HFF-Myc (cell line): ENCODE results near the gene TXNDC12.

Experiments
- DNase-seq: peaks from one replicate; pipeline ENCODE4 v3.0.0-alpha.2; 2011; ENCODE audit warnings: low read depth; ENCODE audit errors: extremely low read depth
- H3K4me3 ChIP-seq: replicated peaks from 2 replicates; pipeline ENCODE4 v1.5.1; 2011; ENCODE audit warnings: low read depth, mild to moderate bottlenecking, control low read depth, low read length
- CTCF ChIP-seq: IDR thresholded peaks from 2 replicates; pipeline ENCODE4 v1.5.1; 2012; ENCODE audit warnings: mild to moderate bottlenecking, low read depth, low read length, control low read depth; ENCODE audit errors: missing control alignments

The TXNDC12 gene

DNA sequence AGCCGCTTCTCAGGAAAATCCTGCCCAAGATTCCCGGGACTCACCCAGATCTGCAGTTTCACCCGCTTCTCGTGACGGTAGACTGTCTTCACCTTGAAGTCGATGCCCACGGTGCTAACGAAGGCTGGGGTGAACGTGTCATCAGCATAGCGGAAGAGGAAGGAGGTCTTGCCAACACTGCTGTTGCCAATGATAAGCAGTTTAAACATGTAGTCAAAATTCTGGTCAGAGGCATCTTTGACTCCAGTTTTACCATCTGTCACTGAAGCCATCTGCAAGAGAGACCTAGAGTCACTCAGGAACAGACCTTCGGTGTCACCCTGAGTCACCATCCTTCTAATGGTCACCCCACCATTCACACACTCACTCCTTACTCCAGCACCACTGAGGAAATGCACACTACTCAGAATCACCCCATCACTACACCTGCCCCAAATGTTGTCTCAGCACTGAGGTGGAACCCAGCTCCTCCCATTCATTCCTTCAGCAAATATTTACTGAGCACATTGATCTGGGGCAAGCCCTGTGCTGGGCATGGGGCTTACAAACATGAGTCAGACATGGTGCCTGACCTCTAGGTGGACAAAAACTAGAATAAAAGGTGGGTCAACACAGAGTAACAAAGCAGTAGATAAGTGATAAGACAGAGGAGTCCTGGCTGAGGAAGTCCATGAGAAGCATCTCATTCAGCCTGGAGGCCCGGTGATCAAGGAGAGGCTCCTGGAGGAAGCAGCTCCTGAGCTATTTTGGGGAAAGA lies 78.0 kb downstream of the TXNDC12 start:
- no peak for TF ChIP-seq CTCF
- no peak overlapping the region for H3K4me3 ChIP-seq
- no peak for DNase-seq

DNA sequence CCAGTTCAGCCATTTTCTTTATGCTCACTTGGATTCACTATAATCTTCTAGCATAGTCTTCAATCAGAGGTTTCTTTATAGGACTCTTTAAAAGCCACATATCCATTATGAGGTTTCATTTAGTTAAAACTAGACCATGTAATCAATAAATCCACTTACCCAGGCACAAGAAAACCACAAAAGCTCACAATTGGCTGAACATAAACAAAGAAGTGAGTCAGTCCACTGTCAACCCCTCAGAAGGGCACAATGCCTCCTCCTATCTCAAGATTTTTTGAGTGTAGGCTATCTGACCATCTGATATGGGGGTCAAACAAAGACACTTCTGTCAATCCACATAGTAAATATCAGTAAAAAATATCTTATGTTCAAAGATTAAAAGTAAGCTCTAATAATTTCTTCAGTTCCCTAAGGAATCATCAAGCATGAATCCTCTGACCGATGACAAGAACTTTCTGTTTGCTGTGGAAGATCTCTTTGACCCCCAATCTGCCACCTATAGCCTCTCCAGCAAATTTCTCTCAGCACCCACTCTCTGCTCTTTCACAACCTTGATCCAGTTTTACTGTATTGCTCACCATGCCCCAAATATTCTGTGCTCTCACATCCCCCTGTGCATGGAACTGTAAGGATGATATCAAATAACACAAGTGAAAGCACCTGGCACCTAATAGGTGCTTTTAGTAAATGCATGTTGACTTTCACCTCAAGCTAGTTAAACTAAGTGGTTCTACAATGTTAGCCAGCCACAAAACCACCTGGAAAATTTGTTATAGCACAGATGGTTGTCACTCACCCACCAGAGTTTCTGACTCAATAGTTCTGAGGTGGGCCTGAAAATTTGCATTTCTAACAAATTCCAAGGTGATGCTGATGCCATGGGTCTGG lies 81.2 kb downstream of the TXNDC12 start:
- no peak for DNase-seq
- H3K4me3 ChIP-seq, result no peak overlapping the region
- TF ChIP-seq CTCF, result no peak
